GM12878 (cell line): ENCODE results near the gene DDX10.

Experiments used
- EP300 ChIP-seq, 2 experiments: fragments of 150-350 bp in 1 of 2; IDR thresholded peaks; 2 replicates each; pipeline ENCODE4 v1.6.1; 2011 to 2012; ENCODE audit warnings: low read depth in 2 of 2, low read length in 2 of 2, borderline replicate concordance in 1 of 2, improper control_type of control experiment in 1 of 2, inconsistent platforms in 1 of 2; ENCODE audit not compliant: control insufficient read depth in 1 of 2
- ESRRA ChIP-seq: IDR thresholded peaks from 2 replicates; pipeline ENCODE4 v1.6.1; 2012; ENCODE audit warnings: mild to moderate bottlenecking, low read length, improper control_type of control experiment
- GABPA ChIP-seq: IDR thresholded peaks from 2 replicates; pipeline ENCODE4 v1.6.1; 2014; ENCODE audit warnings: antibody characterized with exemption, low read depth, mild to moderate bottlenecking, inconsistent platforms
- NFXL1 ChIP-seq: fragments of 450-650 bp; IDR thresholded peaks from 2 replicates; pipeline ENCODE4 v1.6.1; 2017; ENCODE audit warnings: antibody characterized with exemption, mild to moderate bottlenecking, borderline replicate concordance
- RB1 ChIP-seq: fragments of 450-650 bp; formaldehyde crosslinking; IDR thresholded peaks from 2 replicates; pipeline ENCODE4 v1.6.1; 2017; ENCODE audit warnings: mild to moderate bottlenecking, borderline replicate concordance
- TCF7 ChIP-seq: IDR thresholded peaks from 2 replicates; pipeline ENCODE4 v1.6.1; 2014; ENCODE audit warnings: antibody characterized with exemption, borderline replicate concordance
- ZNF207 ChIP-seq: fragments of 450-650 bp; IDR thresholded peaks from 2 replicates; pipeline ENCODE4 v1.6.1; 2014; ENCODE audit warnings: antibody characterized with exemption, mild to moderate bottlenecking, borderline replicate concordance
- TF ChIP-seq, protein P1 (sequence below): fragments of 450-650 bp; IDR thresholded peaks from 2 replicates; pipeline ENCODE4 v1.6.1; 2017; ENCODE audit warnings: borderline replicate concordance
- TF ChIP-seq, protein P2 (sequence below), 3 experiments: IDR thresholded peaks in 2 of 3; conservative IDR thresholded peaks in 1 of 3; 2 replicates each; pipeline ENCODE4 v1.5.1; 2011; ENCODE audit warnings: low read depth in 3 of 3, low read length in 3 of 3, mild to moderate bottlenecking in 3 of 3, control low read depth in 2 of 3, moderate library complexity in 2 of 3, inconsistent platforms in 1 of 3, mixed read lengths in 1 of 3; ENCODE audit not compliant: control insufficient read depth in 2 of 3, insufficient read depth in 1 of 3; ENCODE audit errors: extremely low read depth in 1 of 3
- TF ChIP-seq, protein P3 (sequence below): fragments of 450-650 bp; IDR thresholded peaks from 2 replicates; pipeline ENCODE4 v1.6.1; 2016; ENCODE audit warnings: mild to moderate bottlenecking

DNA sequence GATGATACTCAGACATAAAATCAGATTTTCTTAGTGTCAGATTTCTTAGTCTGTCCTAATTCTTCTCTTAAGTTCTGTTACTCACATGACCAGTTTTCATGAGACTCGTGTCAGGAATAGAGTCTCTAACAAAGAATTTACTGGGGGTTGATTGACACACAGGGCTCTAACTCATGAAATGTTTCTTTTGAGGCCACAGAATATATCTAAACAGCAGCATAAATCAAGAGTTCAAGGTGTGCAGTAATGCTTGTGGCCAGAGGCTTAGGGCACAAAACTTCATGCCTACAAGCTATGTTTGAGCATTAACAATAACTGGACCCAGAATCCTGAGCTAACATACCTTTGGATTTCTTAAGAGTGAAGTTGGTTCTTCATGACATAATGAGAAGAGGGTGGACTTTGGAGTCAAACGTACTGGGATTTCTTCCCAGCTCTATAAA is 237.2 kb downstream of the DDX10 start:
- TF ChIP-seq ESRRA, result no peak
- TF ChIP-seq, protein P1, sequence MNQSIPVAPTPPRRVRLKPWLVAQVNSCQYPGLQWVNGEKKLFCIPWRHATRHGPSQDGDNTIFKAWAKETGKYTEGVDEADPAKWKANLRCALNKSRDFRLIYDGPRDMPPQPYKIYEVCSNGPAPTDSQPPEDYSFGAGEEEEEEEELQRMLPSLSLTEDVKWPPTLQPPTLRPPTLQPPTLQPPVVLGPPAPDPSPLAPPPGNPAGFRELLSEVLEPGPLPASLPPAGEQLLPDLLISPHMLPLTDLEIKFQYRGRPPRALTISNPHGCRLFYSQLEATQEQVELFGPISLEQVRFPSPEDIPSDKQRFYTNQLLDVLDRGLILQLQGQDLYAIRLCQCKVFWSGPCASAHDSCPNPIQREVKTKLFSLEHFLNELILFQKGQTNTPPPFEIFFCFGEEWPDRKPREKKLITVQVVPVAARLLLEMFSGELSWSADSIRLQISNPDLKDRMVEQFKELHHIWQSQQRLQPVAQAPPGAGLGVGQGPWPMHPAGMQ, result no peak
- TF ChIP-seq RB1, result no peak
- TF ChIP-seq, protein P2, sequence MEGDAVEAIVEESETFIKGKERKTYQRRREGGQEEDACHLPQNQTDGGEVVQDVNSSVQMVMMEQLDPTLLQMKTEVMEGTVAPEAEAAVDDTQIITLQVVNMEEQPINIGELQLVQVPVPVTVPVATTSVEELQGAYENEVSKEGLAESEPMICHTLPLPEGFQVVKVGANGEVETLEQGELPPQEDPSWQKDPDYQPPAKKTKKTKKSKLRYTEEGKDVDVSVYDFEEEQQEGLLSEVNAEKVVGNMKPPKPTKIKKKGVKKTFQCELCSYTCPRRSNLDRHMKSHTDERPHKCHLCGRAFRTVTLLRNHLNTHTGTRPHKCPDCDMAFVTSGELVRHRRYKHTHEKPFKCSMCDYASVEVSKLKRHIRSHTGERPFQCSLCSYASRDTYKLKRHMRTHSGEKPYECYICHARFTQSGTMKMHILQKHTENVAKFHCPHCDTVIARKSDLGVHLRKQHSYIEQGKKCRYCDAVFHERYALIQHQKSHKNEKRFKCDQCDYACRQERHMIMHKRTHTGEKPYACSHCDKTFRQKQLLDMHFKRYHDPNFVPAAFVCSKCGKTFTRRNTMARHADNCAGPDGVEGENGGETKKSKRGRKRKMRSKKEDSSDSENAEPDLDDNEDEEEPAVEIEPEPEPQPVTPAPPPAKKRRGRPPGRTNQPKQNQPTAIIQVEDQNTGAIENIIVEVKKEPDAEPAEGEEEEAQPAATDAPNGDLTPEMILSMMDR (IDR thresholded peaks at IDR 0.05 in 2 of 3, conservative IDR thresholded peaks at IDR 0.05 in 1 of 3; ENCODE audit: control insufficient read depth in 2 of 3, extremely low read depth in 1 of 3, insufficient read depth in 1 of 3, low read depth in 3 of 3, low read length in 3 of 3), result no peak
- no peak for TF ChIP-seq TCF7
- TF ChIP-seq EP300 (IDR thresholded peaks at IDR 0.05; ENCODE audit: borderline replicate concordance in 1 of 2, control insufficient read depth in 1 of 2, low read depth in 2 of 2, low read length in 2 of 2), result no peak
- no peak for TF ChIP-seq NFXL1
- TF ChIP-seq, protein P3, sequence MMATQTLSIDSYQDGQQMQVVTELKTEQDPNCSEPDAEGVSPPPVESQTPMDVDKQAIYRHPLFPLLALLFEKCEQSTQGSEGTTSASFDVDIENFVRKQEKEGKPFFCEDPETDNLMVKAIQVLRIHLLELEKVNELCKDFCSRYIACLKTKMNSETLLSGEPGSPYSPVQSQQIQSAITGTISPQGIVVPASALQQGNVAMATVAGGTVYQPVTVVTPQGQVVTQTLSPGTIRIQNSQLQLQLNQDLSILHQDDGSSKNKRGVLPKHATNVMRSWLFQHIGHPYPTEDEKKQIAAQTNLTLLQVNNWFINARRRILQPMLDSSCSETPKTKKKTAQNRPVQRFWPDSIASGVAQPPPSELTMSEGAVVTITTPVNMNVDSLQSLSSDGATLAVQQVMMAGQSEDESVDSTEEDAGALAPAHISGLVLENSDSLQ, result peak; percentile 61
- no peak for TF ChIP-seq GABPA
- TF ChIP-seq ZNF207, result no peak
